Inflammatory macrophage treated with lipopolysaccharide for 4 hours (primary cell): ENCODE data around the gene CHCHD10.

Source experiments
- DNase-seq: peaks from one replicate; pipeline ENCODE4 v3.0.0-alpha.2; 2020

Gene CHCHD10

GRCh38 chr22:23769321-23769965, 1.7 kb upstream of the CHCHD10 start:
- DNase-seq, result no peak

- DNase-seq, result no peak
These were observed 484 bp downstream of the CHCHD10 start for GRCh38 chr22:23767303-23767672.

- no peak for DNase-seq
These were observed 2.6 kb downstream of the CHCHD10 start for GRCh38 chr22:23764899-23765881.

GRCh38 chr22:23763954-23764353, 3.8 kb downstream of the CHCHD10 start:
- DNase-seq, result no peak

- DNase-seq, result no peak
These were observed 4.2 kb downstream of the CHCHD10 start for GRCh38 chr22:23763579-23763945.

- DNase-seq, result no peak
These were observed 4.8 kb downstream of the CHCHD10 start, which contains the start of gene C22orf15 for GRCh38 chr22:23762842-23763578. Gene C22orf15, plus strand, starts transcription at chr22:23762990. Its CDS starts 317 bp downstream, at chr22:23763307.

- no peak for DNase-seq
These were observed 7.7 kb downstream of the CHCHD10 start for GRCh38 chr22:23760056-23760455.

GRCh38 chr22:23759566-23759965, 8.2 kb downstream of the CHCHD10 start:
- no peak for DNase-seq

- DNase-seq, result no peak
These were observed 10.9 kb downstream of the CHCHD10 start for GRCh38 chr22:23756891-23757290.

- DNase-seq, result no peak
These were observed 12.1 kb downstream of the CHCHD10 start for GRCh38 chr22:23755711-23756110.

GRCh38 chr22:23754980-23755636, 12.7 kb downstream of the CHCHD10 start:
- no peak for DNase-seq

- DNase-seq, result no peak
These were observed 13.4 kb downstream of the CHCHD10 start, which contains the start of gene VPREB3 for GRCh38 chr22:23754220-23754919. Gene VPREB3, minus strand, starts transcription at chr22:23754425. Its CDS starts 62 bp downstream, at chr22:23754363.

- DNase-seq, result no peak
These were observed 14.4 kb downstream of the CHCHD10 start for GRCh38 chr22:23753385-23753784.

- DNase-seq, result no peak
These were observed 15.0 kb downstream of the CHCHD10 start for GRCh38 chr22:23752750-23753149.

GRCh38 chr22:23752090-23752691, 15.6 kb downstream of the CHCHD10 start:
- DNase-seq, result no peak

- DNase-seq, result no peak
These were observed 16.3 kb downstream of the CHCHD10 start for GRCh38 chr22:23751441-23751996.

GRCh38 chr22:23750714-23751440, 16.9 kb downstream of the CHCHD10 start, which contains the start of gene ZNF70:
Gene ZNF70, minus strand, starts transcription at chr22:23751112. Its CDS starts 5,972 bp downstream, at chr22:23745140.
- DNase-seq, result peak; percentile 81

- DNase-seq, result no peak
These were observed 17.4 kb downstream of the CHCHD10 start for GRCh38 chr22:23750367-23750713.

- DNase-seq, result no peak
These were observed 17.9 kb downstream of the CHCHD10 start for GRCh38 chr22:23749841-23750301.

GRCh38 chr22:23745791-23746190, 22.0 kb downstream of the CHCHD10 start:
- DNase-seq, result peak; percentile 9
